Upper lobe of left lung (tissue), 6 donors: Measurements from ENCODE around the gene CAND2. TPM values are rescaled to one million over a fixed set of nuclear protein-coding genes. Genes with fewer than 3 reads are reported as not detected.
"Not testable (repeated sequence)": the region's sequence is repeated elsewhere in the genome, so short reads cannot be mapped to it uniquely, and the experiment has no call there.

Experiments
- ATAC-seq, 2 donors: fragments of 200-7000 bp; cut with Tn5 transposase; one replicate each; pipeline ENCODE4 v1.9.1; 2022; ENCODE audit warnings: mild to moderate bottlenecking in 2 of 2, moderate library complexity in 2 of 2; ENCODE audit not compliant: low FRiP score in 2 of 2
- DNase-seq, 2 donors: peaks; one replicate each; pipeline ENCODE4 v3.0.0-alpha.2; 2019 to 2020
- H3K27ac ChIP-seq, 4 donors: fragments of 200-600 bp; sonication (generic); one replicate each; pipeline ENCODE4 v1.5.1; 2016 to 2019
- H3K27me3 ChIP-seq, 4 donors: fragments of 200-600 bp; sonication (generic); one replicate each; pipeline ENCODE4 v1.5.1; 2017 to 2019
- H3K36me3 ChIP-seq, 4 donors: fragments of 200-600 bp; sonication (generic); one replicate each; pipeline ENCODE4 v1.5.1; 2016 to 2019
- H3K4me1 ChIP-seq, 4 donors: fragments of 200-600 bp; sonication (generic); one replicate each; pipeline ENCODE4 v1.5.1; 2018 to 2019
- H3K4me3 ChIP-seq, 4 donors: fragments of 200-600 bp; sonication (generic); one replicate each; pipeline ENCODE4 v1.5.1; 2017 to 2019; ENCODE audit warnings: mild to moderate bottlenecking in 2 of 4, moderate library complexity in 1 of 4
- H3K9me3 ChIP-seq, 4 donors: fragments of 200-600 bp; sonication (generic); one replicate each; pipeline ENCODE4 v1.5.1; 2018 to 2019
- EP300 ChIP-seq, 4 donors: sonication (generic); formaldehyde crosslinking; IDR thresholded peaks; one replicate each; pipeline ENCODE4 v1.5.1; 2017; ENCODE audit warnings: antibody characterized with exemption in 4 of 4, control low read depth in 2 of 4
- POLR2A ChIP-seq, 4 donors: fragments of 450-650 bp; IDR thresholded peaks; one replicate each; pipeline ENCODE4 v1.5.1; 2016 to 2017; ENCODE audit warnings: antibody characterized with exemption in 4 of 4, mild to moderate bottlenecking in 2 of 4
- POLR2AphosphoS5 ChIP-seq, 2 donors: sonication (generic); formaldehyde crosslinking; IDR thresholded peaks; one replicate each; pipeline ENCODE4 v1.5.1; 2017; ENCODE audit warnings: antibody characterized with exemption in 2 of 2
- WGBS, 2 donors: methylation state at CpG; one replicate each; pipeline ENCODE4 v1.1.5; 2017 to 2018; 5-methylcytosine and 5-hydroxymethylcytosine counted together
- total RNA-seq, 6 donors: library from RNA; depleted of rRNA in 4 of 6; stranded (reverse); fragments of >200 nt in 4 of 6; gene quantifications; one replicate each; pipeline versions ENCODE4 v1.1.0 to v1.2.1, GENCODE V29; 2016 to 2021
- TF ChIP-seq, protein P1 (sequence below), 6 experiments: fragments of 450-650 bp in 4 of 6; fragments of 200-600 bp in 2 of 6; sonication (generic) in 2 of 6; IDR thresholded peaks; one replicate each; pipeline ENCODE4 v1.5.1; 2016 to 2019; ENCODE audit warnings: antibody characterized with exemption in 6 of 6
- donor health status: DM: no; HTN: no; CAD: no; lungs with moderate emphysema.
- donor health status: DM: no; HTN: yes; CAD: no; lungs with severe emphysema.

CAND2 gene
- total RNA-seq, 6 donors from 2014 or later, result 2.3 to 7.3 (median 5.0) TPM

DNA sequence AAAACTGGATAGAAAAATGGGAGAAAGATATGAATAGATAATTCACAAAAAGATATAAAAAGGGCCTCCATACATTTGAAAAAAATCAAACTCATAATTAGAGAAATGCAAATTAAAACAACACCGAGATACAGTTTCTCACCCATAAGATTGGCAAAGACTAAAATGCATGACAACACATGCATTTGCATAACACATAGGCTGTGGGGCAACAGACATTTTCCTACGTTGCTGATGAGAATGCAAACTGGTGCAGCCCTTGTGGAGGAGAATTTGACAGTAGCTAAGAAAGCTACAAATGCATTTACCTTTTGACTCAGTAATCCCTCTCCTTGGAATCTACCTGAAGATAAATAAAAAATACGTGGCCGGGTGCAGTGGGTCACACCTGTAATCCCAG, 11.4 kb upstream of the CAND2 start:
- TF ChIP-seq EP300 (IDR thresholded peaks at IDR 0.05) (no peak), POLR2A (IDR thresholded peaks at IDR 0.05) (no peak), POLR2AphosphoS5 (IDR thresholded peaks at IDR 0.05) (no peak)
- TF ChIP-seq, protein P1, sequence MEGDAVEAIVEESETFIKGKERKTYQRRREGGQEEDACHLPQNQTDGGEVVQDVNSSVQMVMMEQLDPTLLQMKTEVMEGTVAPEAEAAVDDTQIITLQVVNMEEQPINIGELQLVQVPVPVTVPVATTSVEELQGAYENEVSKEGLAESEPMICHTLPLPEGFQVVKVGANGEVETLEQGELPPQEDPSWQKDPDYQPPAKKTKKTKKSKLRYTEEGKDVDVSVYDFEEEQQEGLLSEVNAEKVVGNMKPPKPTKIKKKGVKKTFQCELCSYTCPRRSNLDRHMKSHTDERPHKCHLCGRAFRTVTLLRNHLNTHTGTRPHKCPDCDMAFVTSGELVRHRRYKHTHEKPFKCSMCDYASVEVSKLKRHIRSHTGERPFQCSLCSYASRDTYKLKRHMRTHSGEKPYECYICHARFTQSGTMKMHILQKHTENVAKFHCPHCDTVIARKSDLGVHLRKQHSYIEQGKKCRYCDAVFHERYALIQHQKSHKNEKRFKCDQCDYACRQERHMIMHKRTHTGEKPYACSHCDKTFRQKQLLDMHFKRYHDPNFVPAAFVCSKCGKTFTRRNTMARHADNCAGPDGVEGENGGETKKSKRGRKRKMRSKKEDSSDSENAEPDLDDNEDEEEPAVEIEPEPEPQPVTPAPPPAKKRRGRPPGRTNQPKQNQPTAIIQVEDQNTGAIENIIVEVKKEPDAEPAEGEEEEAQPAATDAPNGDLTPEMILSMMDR (IDR thresholded peaks at IDR 0.05), result no peak
- ATAC-seq, result no peak
- no peaks in the 10 kb centered on the region for H3K4me1 ChIP-seq
- no peaks in the 10 kb centered on the region for H3K36me3 ChIP-seq
- DNase-seq, result no peak
- no peaks in the 10 kb centered on the region for H3K9me3 ChIP-seq
- H3K4me3 ChIP-seq, result no peak overlapping the region
- no peaks in the 10 kb centered on the region for H3K27me3 ChIP-seq
- 69 to 77% methylated on average over 4 of the region's 4 CpGs for WGBS, 2 donors
- no peak overlapping the region for H3K27ac ChIP-seq

DNA sequence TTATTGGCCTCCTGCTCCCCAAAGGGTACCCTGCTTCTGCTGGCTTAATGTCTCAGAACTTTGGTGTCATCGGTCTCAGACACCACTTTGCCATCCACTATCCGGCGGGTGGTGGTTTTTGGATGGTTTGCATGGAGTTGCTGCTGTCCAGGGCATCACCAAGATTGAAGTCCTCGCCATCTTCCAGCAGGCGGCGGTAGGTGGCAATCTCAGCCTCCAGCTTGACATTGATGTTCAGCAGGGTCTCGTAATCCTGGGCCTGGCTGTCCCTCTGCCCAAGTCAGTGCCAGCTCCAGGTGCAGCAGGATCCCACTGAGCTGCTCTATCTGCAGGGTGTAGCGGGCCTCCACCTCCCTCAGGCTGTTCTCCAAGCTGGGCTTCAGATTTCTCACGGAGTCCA, 9.1 kb upstream of the CAND2 start:
- H3K9me3 ChIP-seq, H3K4me1 ChIP-seq, H3K4me3 ChIP-seq, H3K27ac ChIP-seq, DNase-seq, H3K36me3 ChIP-seq, ATAC-seq, H3K27me3 ChIP-seq: not testable (repeated sequence)
- TF ChIP-seq, protein P1 (IDR thresholded peaks at IDR 0.05), result peak in 3 of 6 experiments; percentile 19 to 52 (median 34)
- 8 to 78% methylated on average over 6 to 9 of the region's 9 CpGs for WGBS, 2 donors

DNA sequence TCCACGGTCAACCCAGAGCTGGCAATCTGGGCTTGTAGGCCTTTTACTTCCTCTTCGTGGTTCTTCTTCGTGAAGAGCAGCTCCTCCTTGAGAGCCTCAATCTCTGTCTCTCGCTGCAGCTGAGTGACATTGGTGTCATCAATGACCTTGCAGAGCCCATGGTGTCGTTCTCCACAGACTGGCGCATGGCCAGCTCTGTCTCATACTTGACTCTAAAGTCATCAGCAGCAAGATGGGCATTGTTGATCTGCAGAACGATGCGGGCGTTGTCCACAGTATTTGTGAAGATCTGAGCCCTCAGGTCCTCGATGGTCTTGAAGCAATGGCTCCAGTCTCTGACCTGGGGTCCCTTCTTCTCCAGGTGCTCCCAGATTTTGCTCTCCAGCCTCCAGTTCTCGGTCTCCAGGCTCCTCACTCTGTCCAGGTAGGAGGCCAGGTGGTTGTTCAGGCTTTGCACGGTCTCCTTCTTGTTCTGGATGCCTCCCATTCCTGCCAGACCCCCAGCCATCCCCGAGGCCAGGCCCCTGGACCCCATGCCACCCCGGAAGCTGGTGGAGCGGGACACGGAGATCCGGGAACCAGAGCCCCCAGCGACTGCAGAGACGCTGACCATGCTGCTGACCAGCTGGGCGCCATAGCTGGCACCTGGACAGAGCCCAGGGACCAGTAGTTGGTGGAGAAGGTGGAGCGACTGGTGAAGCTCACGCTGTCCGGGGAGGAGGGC, 8.4 kb upstream of the CAND2 start:
- ATAC-seq, H3K4me3 ChIP-seq, H3K9me3 ChIP-seq, H3K4me1 ChIP-seq, H3K27me3 ChIP-seq, H3K36me3 ChIP-seq, H3K27ac ChIP-seq: not testable (repeated sequence)
- peak in 1 of 2 donors; percentile 50 for DNase-seq
- 87 to 92% methylated on average over 23 of the region's 23 CpGs for WGBS, 2 donors

DNA sequence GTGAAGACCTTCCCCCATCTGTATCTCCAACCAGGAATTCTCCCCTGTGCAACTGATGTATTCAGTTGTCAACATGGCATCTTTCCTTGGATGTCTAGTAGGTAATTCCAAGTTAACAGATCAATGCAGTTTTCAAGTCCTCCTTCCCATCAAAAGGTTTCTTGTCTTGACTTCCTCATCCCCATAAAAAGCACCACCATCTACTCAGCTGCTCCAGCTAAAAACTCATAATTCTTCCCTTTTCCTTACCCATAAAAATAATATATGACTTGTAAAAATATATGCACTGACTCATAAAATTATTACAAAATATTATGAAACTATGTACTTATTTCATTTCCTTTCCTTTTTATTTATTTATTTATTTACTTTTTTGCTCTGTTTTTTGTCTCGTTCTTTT, 5.0 kb upstream of the CAND2 start:
- TF ChIP-seq, protein P1 (IDR thresholded peaks at IDR 0.05), result no peak
- TF ChIP-seq POLR2A (IDR thresholded peaks at IDR 0.05), result no peak
- no peak for TF ChIP-seq EP300 (IDR thresholded peaks at IDR 0.05)
- TF ChIP-seq POLR2AphosphoS5 (IDR thresholded peaks at IDR 0.05), result no peak
- H3K36me3 ChIP-seq, result no peaks in the 10 kb centered on the region
- WGBS, 2 donors, result 86 to 88% methylated on average over 1 of the region's 1 CpG

DNA sequence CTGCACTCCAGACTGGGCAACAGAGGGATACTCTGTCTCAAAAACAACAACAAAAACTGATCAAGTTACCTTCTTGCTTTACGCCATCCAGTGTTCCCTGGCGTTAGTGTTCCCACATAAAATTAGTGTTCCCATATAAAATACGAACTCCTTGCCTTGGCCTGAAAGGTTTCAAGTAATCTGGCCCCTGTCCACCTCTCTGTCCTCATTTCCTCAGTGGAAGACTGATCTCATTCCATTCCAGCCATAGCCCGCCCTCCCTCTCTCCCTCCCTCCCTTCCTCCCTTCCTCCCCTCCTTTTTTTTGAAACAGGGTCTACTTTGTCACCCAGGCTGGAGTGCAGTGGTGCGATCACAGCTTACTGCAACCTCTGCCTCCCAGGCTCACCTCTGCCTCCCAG, 2.8 kb upstream of the CAND2 start:
- no peak overlapping the region for H3K4me3 ChIP-seq
- DNase-seq, result no peak

More for the DNA sequence above, 5.0 kb upstream of the CAND2 start:
- Histone ChIP-seq H3K9me3 (no peaks in the 10 kb centered on the region), H3K4me1 (peaks cover 0 to 7% (median 5%) of the 10 kb centered on the region in 4 donors), H3K27ac (no peak overlapping the region), H3K4me3 (no peak overlapping the region), H3K27me3 (peaks cover 0 to under 1% (median 0%) of the 10 kb centered on the region in 4 donors)
- DNase-seq (no peak), ATAC-seq (no peak)

More for the DNA sequence above, 2.8 kb upstream of the CAND2 start:
- WGBS, 2 donors, result 78 to 86% methylated on average over 5 of the region's 5 CpGs
- TF ChIP-seq EP300 (IDR thresholded peaks at IDR 0.05) (no peak), POLR2AphosphoS5 (IDR thresholded peaks at IDR 0.05) (no peak)
- TF ChIP-seq, protein P1 (IDR thresholded peaks at IDR 0.05), result no peak
- no peaks in the 10 kb centered on the region for H3K36me3 ChIP-seq
- H3K27ac ChIP-seq, result no peak overlapping the region
- ATAC-seq, result no peak
- H3K4me1 ChIP-seq, result peaks cover 2 to 17% (median 7%) of the 10 kb centered on the region in 4 donors
- peaks cover 0 to 2% (median 0%) of the 10 kb centered on the region in 4 donors for H3K27me3 ChIP-seq
- no peaks in the 10 kb centered on the region for H3K9me3 ChIP-seq
